DOHH2 (cell line): Measurements from ENCODE around the gene CD9.

ENCODE experiments used
- H3F3A ChIP-seq: fragments of 200-600 bp; sonication (generic), shearing (Covaris generic); 2 replicates; pipeline ENCODE4 v1.6.0; 2016; ENCODE audit warnings: antibody characterized with exemption, mild to moderate bottlenecking; ENCODE audit not compliant: control insufficient read depth, insufficient read depth
- H3K27ac ChIP-seq: fragments of 200-600 bp; sonication (generic); 2 replicates; pipeline ENCODE4 v1.5.1; 2014; ENCODE audit warnings: low read depth, mild to moderate bottlenecking, low read length, moderate library complexity
- H3K27me3 ChIP-seq: fragments of 200-600 bp; sonication (generic); 2 replicates; pipeline ENCODE4 v1.6.1; 2014; ENCODE audit warnings: mild to moderate bottlenecking, low read length, mixed read lengths; ENCODE audit not compliant: control insufficient read depth
- H3K36me3 ChIP-seq: fragments of 200-600 bp; sonication (generic); 2 replicates; pipeline ENCODE4 v1.6.1; 2014; ENCODE audit warnings: mild to moderate bottlenecking, low read length, moderate library complexity, mixed read lengths; ENCODE audit not compliant: control insufficient read depth
- H3K4me1 ChIP-seq: fragments of 200-600 bp; sonication (generic); 2 replicates; pipeline ENCODE4 v1.6.1; 2014; ENCODE audit warnings: mild to moderate bottlenecking, low read length, mixed read lengths; ENCODE audit not compliant: control insufficient read depth
- H3K4me2 ChIP-seq: fragments of 200-600 bp; sonication (generic); 2 replicates; pipeline ENCODE4 v1.6.0; 2014; ENCODE audit warnings: mild to moderate bottlenecking, low read length, moderate library complexity
- H3K4me3 ChIP-seq: fragments of 200-600 bp; sonication (generic); 2 replicates; pipeline ENCODE4 v1.5.1; 2014; ENCODE audit warnings: mild to moderate bottlenecking, low read length, mixed read lengths
- H3K79me2 ChIP-seq: fragments of 200-600 bp; sonication (generic); 2 replicates; pipeline ENCODE4 v1.6.1; 2014; ENCODE audit warnings: mild to moderate bottlenecking, low read length, mixed read lengths; ENCODE audit not compliant: control insufficient read depth
- H3K9me2 ChIP-seq: fragments of 200-600 bp; sonication (generic); replicated peaks from 2 replicates; pipeline ENCODE4 v1.6.1; 2014; ENCODE audit warnings: mild to moderate bottlenecking, low read length, mixed read lengths; ENCODE audit not compliant: control insufficient read depth
- H3K9me3 ChIP-seq: fragments of 200-600 bp; sonication (generic); 2 replicates; pipeline ENCODE4 v1.6.1; 2014; ENCODE audit warnings: antibody characterized with exemption, low read length, mixed read lengths; ENCODE audit not compliant: control insufficient read depth, insufficient read depth
- H4K20me1 ChIP-seq: fragments of 200-600 bp; sonication (generic); 2 replicates; pipeline ENCODE4 v1.6.0; 2014; ENCODE audit warnings: low read depth, mild to moderate bottlenecking, antibody characterized with exemption, low read length, moderate library complexity; ENCODE audit not compliant: control insufficient read depth, insufficient read depth
- CTCF ChIP-seq: fragments of 200-600 bp; sonication (generic); IDR thresholded peaks from one replicate; pipeline ENCODE4 v1.5.1; 2014; ENCODE audit warnings: antibody characterized with exemption, mild to moderate bottlenecking, low read depth, low read length; ENCODE audit not compliant: poor library complexity, severe bottlenecking
- EZH2phosphoT487 ChIP-seq: fragments of 200-600 bp; sonication (generic); IDR thresholded peaks from 2 replicates; pipeline ENCODE4 v1.6.1; 2017; ENCODE audit warnings: borderline replicate concordance, mild to moderate bottlenecking, antibody characterized with exemption, low read length, moderate library complexity, mixed read lengths

CD9 gene

DNA sequence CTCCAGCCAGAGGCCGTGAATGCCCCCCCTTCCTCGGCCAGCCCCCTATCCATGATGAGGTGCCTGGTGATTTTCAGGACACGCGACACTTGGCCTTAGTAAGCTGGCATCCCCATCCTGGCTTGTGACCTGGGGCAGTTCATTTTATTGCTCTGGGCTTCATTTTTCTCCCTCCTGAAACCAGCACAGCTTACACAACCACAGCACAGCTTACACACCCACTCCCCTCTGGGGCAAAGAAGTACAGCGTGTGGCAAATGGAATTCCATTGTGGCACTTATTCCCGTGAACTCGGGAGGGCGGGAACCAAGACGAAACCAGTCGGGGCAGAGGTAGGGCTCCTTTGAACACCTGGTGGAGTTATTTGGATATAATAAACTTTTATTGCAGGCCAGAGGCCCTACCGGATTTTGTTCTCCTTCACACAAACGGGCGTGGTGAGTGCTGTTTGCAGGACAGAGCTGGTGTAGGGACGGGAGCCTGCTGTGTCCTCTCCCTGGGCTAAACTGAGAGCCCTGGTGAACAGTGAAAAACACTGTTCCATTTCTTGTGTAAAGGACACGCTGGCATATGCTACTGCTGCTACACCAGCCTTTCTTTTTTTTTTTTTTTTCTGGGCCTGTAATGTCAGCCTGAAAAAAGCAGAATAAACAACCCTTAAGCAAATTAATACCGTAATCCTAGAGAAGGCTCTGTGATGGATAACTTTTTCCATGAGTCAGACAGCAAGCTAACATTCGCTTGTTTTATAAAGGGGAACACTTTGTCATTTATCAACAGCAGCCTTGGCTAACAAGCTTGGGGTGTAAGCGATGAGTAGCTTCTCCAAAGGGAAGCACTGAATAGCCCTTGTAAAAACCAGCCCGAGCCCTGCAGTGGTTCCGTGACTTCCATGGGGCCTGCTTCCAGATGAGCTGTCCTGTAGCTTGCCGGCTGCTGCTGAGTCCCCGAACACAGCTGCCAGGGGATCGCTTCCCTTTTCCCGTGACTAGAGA, 29.3 kb downstream of the CD9 start:
- Histone ChIP-seq H3K4me3 (no peak overlapping the region), H3F3A (no peaks in the 10 kb centered on the region), H3K4me2 (no peak overlapping the region), H4K20me1 (no peaks in the 10 kb centered on the region), H3K27me3 (no peaks in the 10 kb centered on the region), H3K9me3 (no peaks in the 10 kb centered on the region), H3K9me2 (no peaks in the 10 kb centered on the region), H3K36me3 (no peaks in the 10 kb centered on the region), H3K79me2 (no peaks in the 10 kb centered on the region), H3K4me1 (peaks cover 17% of the 10 kb centered on the region), H3K27ac (no peak overlapping the region)
- TF ChIP-seq CTCF = no peak
- no peak for TF ChIP-seq EZH2phosphoT487

DNA sequence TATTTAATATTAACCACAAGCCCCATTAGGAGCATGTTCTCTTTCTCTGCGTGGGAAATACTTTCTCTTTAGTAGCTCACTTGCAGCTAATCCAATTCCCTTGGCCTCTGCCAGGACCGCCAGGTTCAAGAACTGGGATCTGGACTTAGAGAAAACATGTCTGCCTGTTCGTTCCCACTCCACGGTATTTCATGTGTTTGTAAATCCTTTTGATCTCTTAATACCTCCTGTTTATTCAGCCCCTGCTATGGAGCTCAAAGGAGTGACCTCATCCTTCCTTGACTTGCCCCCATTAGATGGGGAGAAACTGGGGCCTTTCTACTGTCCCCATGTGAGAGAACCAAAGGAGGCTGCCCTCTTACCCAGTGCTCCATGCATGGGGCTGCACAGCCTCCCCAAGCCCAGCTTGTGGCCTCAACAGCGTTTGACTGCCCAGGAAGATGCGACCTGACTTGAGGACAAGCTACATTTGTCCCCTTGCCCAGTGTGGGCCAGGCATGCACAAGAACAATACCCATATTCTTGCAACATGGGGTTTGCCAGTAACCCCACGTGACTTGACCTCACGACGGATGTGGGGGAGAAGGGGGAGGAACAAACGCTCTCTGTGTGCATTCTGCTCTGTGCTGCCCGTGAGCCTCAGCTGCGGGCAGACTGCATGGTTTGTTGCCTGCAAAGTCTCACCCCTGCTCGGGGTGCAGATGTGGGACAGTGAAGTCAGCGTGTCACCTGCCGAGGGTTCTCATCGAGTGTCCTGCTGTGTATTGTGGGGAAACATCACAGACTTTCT, 30.3 kb downstream of the CD9 start:
- no peaks in the 10 kb centered on the region for H3K79me2 ChIP-seq
- TF ChIP-seq CTCF (no peak), EZH2phosphoT487 (no peak)

GRCh38 chr12:6231359-6232268, 31.4 kb downstream of the CD9 start:
- no peaks in the 10 kb centered on the region for H3K9me2 ChIP-seq
- H3K4me2 ChIP-seq = peak overlapping the region; percentile 48
- H3K4me1 ChIP-seq = peaks cover 17% of the 10 kb centered on the region
- no peak overlapping the region for H3K4me3 ChIP-seq
- no peaks in the 10 kb centered on the region for H3K27me3 ChIP-seq
- no peaks in the 10 kb centered on the region for H3K36me3 ChIP-seq
- H3K9me3 ChIP-seq = no peaks in the 10 kb centered on the region
- H3F3A ChIP-seq = no peaks in the 10 kb centered on the region
- no peaks in the 10 kb centered on the region for H3K79me2 ChIP-seq
- H3K27ac ChIP-seq = no peak overlapping the region
- TF ChIP-seq CTCF (no peak), EZH2phosphoT487 (no peak)
- H4K20me1 ChIP-seq = no peaks in the 10 kb centered on the region

More for the DNA sequence above, 30.3 kb downstream of the CD9 start:
- peaks cover 17% of the 10 kb centered on the region for H3K4me1 ChIP-seq
- no peaks in the 10 kb centered on the region for H3K9me2 ChIP-seq
- no peaks in the 10 kb centered on the region for H3F3A ChIP-seq
- H3K4me2 ChIP-seq = peak overlapping the region; percentile 48
- H3K27me3 ChIP-seq = no peaks in the 10 kb centered on the region
- H3K27ac ChIP-seq = no peak overlapping the region
- H3K9me3 ChIP-seq = no peaks in the 10 kb centered on the region
- no peaks in the 10 kb centered on the region for H3K36me3 ChIP-seq
- H3K4me3 ChIP-seq = 0 out of 2 replicates have a peak overlapping the region, but pooled peaks have one; percentile 24
- no peaks in the 10 kb centered on the region for H4K20me1 ChIP-seq
